MCF 10A (cell line): ENCODE measurements around the gene KRTAP5-10. TPM values are rescaled to one million over a fixed set of nuclear protein-coding genes. Genes with fewer than 3 reads are reported as not detected.

ENCODE experiments used
- BruUV-seq: library from RNA; stranded (reverse); fragments of 400-500 nt; replicated peaks from 2 replicates; lab custom pipeline; 2021; lab: Mats Ljungman, UMichigan
- CTCF ChIA-PET: fragments of 300-600 bp; sonication (Branson Sonifier 250); formaldehyde crosslinking; extraction: SDS; loops from one replicate; lab custom pipeline; 2021; ENCODE audit warnings: antibody characterized with exemption, inconsistent platforms; lab: Yijun Ruan, JAX
- POLR2A ChIA-PET: fragments of 300-600, 350-650 bp; sonication (Branson Sonifier 250); formaldehyde crosslinking; extraction: SDS; loops from one replicate; lab custom pipeline; 2020; ENCODE audit warnings: antibody characterized with exemption, inconsistent platforms; lab: Yijun Ruan, JAX
- DNase-seq: peaks from one replicate; pipeline ENCODE4 v3.0.0-alpha.2; 2018; ENCODE audit not compliant: unreplicated experiment
- H3K27ac Mint-ChIP-seq: one replicate; pipeline ENCODE4 v1.8.0; 2022; ENCODE audit warnings: mild to moderate bottlenecking, low read depth, mixed read lengths; ENCODE audit not compliant: unreplicated experiment
- H3K27me3 Mint-ChIP-seq: one replicate; pipeline ENCODE4 v1.8.0; 2022; ENCODE audit warnings: mixed read lengths; ENCODE audit not compliant: insufficient read depth, unreplicated experiment
- H3K36me3 Mint-ChIP-seq: one replicate; pipeline ENCODE4 v1.8.0; 2022; ENCODE audit warnings: mild to moderate bottlenecking, moderate library complexity, mixed read lengths; ENCODE audit not compliant: insufficient read depth, unreplicated experiment
- H3K4me1 Mint-ChIP-seq: one replicate; pipeline ENCODE4 v1.8.0; 2022; ENCODE audit warnings: mixed read lengths; ENCODE audit not compliant: insufficient read depth, unreplicated experiment
- H3K4me3 Mint-ChIP-seq: one replicate; pipeline ENCODE4 v1.8.0; 2022; ENCODE audit warnings: mild to moderate bottlenecking, moderate library complexity, mixed read lengths; ENCODE audit not compliant: unreplicated experiment
- H3K9me3 Mint-ChIP-seq: one replicate; pipeline ENCODE4 v1.8.0; 2022; ENCODE audit warnings: mixed read lengths; ENCODE audit not compliant: unreplicated experiment
- intact Hi-C: fragments of 100-400 bp; cut with micrococcal nuclease; formaldehyde crosslinking; loops from 2 replicates; pipeline ENCODE4 v1.14.1; 2022
- total RNA-seq: library from RNA; stranded (reverse); gene quantifications from 2 replicates; pipeline ENCODE4 v1.2.3, GENCODE V29; 2022
- TF ChIP-seq, protein P1 (sequence below): fragments of 200-600 bp; IDR thresholded peaks from one replicate; pipeline ENCODE4 v1.8.0; 2022; ENCODE audit warnings: antibody characterized with exemption, mild to moderate bottlenecking; ENCODE audit not compliant: unreplicated experiment

The KRTAP5-10 gene
- total RNA-seq, 1 experiment from 2014 or later, result not detected

DNA sequence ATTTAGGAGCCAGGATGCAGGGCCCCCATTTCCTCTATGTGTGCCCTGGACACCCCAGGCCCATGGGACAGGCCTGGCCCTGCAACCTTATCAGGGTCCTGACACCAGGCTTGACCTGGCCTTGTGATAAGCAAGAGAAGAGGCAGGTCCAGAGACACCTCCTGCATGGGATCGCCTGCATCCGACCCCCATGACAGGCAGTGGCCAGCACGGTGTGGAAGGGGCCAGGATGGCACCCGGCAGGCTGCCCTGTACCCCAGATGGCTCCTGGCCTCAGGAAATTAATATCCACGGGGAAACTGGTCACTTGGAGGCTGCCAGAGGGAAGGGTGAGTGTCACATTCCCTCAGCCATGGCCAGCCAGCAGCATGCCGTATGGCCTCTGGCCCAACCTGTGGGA, 10.4 kb upstream of the KRTAP5-10 start:
- no peak for DNase-seq
- no peaks in the 10 kb centered on the region for H3K36me3 Mint-ChIP-seq
- no TSS peak for BruUV-seq
- CTCF ChIA-PET, result no interaction called here
- H3K4me3 Mint-ChIP-seq, result no peak overlapping the region
- no peaks in the 10 kb centered on the region for H3K4me1 Mint-ChIP-seq
- H3K27me3 Mint-ChIP-seq, result no peaks in the 10 kb centered on the region
- POLR2A ChIA-PET, result no interaction called here
- H3K9me3 Mint-ChIP-seq, result no peaks in the 10 kb centered on the region
- no peak overlapping the region for H3K27ac Mint-ChIP-seq
- intact Hi-C loops, result no loop called here
- TF ChIP-seq, protein P1, sequence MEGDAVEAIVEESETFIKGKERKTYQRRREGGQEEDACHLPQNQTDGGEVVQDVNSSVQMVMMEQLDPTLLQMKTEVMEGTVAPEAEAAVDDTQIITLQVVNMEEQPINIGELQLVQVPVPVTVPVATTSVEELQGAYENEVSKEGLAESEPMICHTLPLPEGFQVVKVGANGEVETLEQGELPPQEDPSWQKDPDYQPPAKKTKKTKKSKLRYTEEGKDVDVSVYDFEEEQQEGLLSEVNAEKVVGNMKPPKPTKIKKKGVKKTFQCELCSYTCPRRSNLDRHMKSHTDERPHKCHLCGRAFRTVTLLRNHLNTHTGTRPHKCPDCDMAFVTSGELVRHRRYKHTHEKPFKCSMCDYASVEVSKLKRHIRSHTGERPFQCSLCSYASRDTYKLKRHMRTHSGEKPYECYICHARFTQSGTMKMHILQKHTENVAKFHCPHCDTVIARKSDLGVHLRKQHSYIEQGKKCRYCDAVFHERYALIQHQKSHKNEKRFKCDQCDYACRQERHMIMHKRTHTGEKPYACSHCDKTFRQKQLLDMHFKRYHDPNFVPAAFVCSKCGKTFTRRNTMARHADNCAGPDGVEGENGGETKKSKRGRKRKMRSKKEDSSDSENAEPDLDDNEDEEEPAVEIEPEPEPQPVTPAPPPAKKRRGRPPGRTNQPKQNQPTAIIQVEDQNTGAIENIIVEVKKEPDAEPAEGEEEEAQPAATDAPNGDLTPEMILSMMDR, result no peak

DNA sequence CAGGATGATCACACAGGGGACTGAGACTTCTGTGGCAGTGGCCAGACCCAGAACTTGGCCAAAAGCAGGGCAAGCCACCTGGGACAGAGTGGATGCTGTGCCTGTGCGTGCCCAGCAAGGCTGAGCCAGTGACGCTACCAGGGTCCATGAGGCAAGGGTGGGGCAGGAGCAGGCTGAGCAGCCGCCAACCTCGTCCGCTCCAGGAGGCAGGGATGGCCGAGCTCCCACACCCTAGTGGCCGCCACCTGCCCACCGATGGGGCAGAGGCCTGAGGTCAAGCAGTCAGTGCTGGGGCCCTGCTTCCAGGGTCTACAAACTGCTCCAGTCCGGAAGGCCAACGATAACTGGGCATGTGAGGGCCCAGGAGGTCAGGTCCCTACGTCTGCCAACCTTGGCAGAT, 9.9 kb upstream of the KRTAP5-10 start:
- Mint-ChIP-seq H3K9me3 (no peaks in the 10 kb centered on the region), H3K27ac (no peak overlapping the region), H3K4me3 (no peak overlapping the region), H3K27me3 (no peaks in the 10 kb centered on the region), H3K36me3 (no peaks in the 10 kb centered on the region), H3K4me1 (no peaks in the 10 kb centered on the region)
- CTCF ChIA-PET, result no interaction called here
- POLR2A ChIA-PET, result no interaction called here
- TF ChIP-seq, protein P1, result no peak
- intact Hi-C loops, result no loop called here
- no peak for DNase-seq
- no TSS peak for BruUV-seq

DNA sequence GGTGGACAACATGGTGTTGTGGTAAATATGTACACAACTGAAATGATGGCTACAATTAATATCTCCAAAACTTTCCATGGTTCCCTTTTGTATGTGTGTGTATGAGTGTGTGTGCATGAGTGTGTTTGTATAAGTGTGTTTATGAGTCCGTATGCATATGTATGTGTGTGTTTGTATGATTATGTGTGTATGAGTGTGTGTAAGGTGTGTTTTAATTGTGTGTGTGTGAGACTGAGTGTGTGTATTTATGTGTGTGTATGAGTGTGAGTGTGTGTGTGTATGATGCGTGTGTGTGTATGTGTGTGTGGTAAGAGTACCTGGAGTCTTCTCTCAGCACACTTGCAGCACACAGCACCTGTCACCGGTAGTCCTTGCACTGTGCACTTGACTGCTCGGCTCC, 9.3 kb upstream of the KRTAP5-10 start:
- Mint-ChIP-seq H3K4me3 (no peak overlapping the region), H3K9me3 (no peaks in the 10 kb centered on the region), H3K27ac (no peak overlapping the region), H3K36me3 (no peaks in the 10 kb centered on the region), H3K4me1 (no peaks in the 10 kb centered on the region), H3K27me3 (peaks cover 4% of the 10 kb centered on the region)
- DNase-seq, result no peak
- ChIA-PET CTCF (interaction anchor here (0.7 kb wide), 2 partner anchors 93 to 1675 kb away, joined by 3 to 4 read pairs; no protein-coding TSS in a partner anchor), POLR2A (no interaction called here)
- TF ChIP-seq, protein P1, result no peak
- intact Hi-C loops, result no loop called here
- no TSS peak for BruUV-seq

DNA sequence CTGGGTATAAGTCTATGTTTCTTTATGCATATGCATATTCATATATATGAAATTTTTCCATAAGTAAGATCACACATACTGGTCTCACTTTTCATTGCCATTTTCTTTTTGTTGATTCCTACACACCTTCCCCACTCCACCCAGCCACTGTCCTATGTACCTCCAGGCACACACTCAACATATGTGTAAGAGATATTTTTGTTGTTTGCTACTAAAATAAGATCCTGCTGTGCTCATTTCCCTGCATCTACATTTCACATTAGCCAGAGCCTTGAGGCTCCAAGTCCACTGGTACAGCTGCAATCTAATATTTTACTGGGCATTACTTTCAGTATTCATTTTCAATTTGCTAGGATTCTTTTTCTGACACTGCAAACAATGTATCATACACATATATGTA, 8.1 kb upstream of the KRTAP5-10 start:
- no peak overlapping the region for H3K4me3 Mint-ChIP-seq
- TF ChIP-seq, protein P1, result no peak
- no peaks in the 10 kb centered on the region for H3K4me1 Mint-ChIP-seq
- no peak overlapping the region for H3K27ac Mint-ChIP-seq
- intact Hi-C loops, result no loop called here
- BruUV-seq, result no TSS peak
- H3K36me3 Mint-ChIP-seq, result no peaks in the 10 kb centered on the region
- H3K9me3 Mint-ChIP-seq, result no peaks in the 10 kb centered on the region
- POLR2A ChIA-PET, result no interaction called here
- no peak for DNase-seq
- peaks cover 9% of the 10 kb centered on the region for H3K27me3 Mint-ChIP-seq
- CTCF ChIA-PET, result interaction anchor here (0.6 kb wide), 1 partner anchor 874 kb away, joined by 5 read pairs; no protein-coding TSS in a partner anchor
